ENCODE measurements around the gene TMEM151A. TPM values are rescaled to one million over a fixed set of nuclear protein-coding genes. Genes with fewer than 3 reads are reported as not detected.

TMEM151A gene
- total RNA-seq, 2 experiments from 2014 or later: not detected

DNA sequence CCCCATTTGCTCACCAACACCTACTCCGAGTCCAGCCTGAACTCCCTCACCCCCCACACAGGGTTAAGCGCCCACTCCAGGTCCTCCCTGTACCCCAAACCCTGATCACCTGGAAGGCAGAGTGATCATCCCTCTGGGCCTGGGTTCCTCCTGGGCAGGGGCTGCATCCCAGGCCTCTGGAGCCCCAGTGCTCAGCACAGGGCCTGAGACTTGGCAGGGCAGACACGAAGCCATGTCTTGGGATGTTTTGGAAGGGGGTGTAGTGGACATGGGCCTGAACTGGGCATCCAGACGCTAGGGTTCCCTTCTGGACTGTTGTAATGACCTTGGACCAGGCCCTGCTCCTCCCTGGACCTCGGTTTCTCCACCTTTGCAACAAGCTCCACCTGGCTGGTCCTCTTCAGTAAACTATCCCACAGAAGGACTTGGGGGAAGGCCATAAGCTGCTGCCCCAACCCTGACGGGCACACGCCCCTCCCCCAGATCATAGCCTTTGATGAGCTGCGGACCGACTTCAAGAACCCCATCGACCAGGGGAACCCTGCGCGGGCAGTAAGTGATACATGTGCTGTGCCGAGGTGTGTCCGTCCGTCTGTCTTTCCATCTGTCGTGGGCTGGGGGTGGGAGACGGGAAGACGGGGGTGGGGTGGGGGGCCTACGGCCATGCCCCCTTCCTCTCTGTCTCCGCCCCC, 9.8 kb upstream of the TMEM151A start:
- H3K27me3 Mint-ChIP-seq: peaks cover 14% of the 10 kb centered on the region
- H3K9me3 Mint-ChIP-seq: no peaks in the 10 kb centered on the region
- DNase-seq (no peak), ATAC-seq (ENCODE audit: low read depth) (no peak)
- H3K36me3 Mint-ChIP-seq: peaks cover 3% of the 10 kb centered on the region
- POLR2A ChIA-PET: interaction anchor here (0.9 to 3.8 kb wide), 5 partner anchors 9 to 56 kb away, joined by 3 to 20 read pairs (median 3); partner anchors contain the start of gene RAB1B
- peak overlapping the region; percentile 63 for H3K27ac Mint-ChIP-seq
- no peak overlapping the region for H3K4me3 Mint-ChIP-seq
- H3K4me1 Mint-ChIP-seq: peaks cover 18% of the 10 kb centered on the region

GRCh38 chr11:66282468-66283455, 8.9 kb upstream of the TMEM151A start:
- ATAC-seq (ENCODE audit: low read depth) (peak; percentile 91), DNase-seq (peak; percentile 100)
- Mint-ChIP-seq H3K27me3 (peaks cover 14% of the 10 kb centered on the region), H3K27ac (peak overlapping the region; percentile 63), H3K36me3 (peaks cover 2% of the 10 kb centered on the region), H3K9me3 (no peaks in the 10 kb centered on the region), H3K4me3 (no peak overlapping the region), H3K4me1 (peaks cover 20% of the 10 kb centered on the region)
- POLR2A ChIA-PET: interaction anchor here (0.9 to 3.8 kb wide), 5 partner anchors 10 to 57 kb away, joined by 3 to 20 read pairs (median 3); partner anchors contain the start of gene RAB1B

GRCh38 chr11:66283461-66284105, 8.1 kb upstream of the TMEM151A start:
- POLR2A ChIA-PET: interaction anchor here (1.5 to 3.8 kb wide), 3 partner anchors 11 to 38 kb away, joined by 3 to 20 read pairs (median 10); partner anchors contain the start of gene RAB1B
- H3K36me3 Mint-ChIP-seq: peaks cover 2% of the 10 kb centered on the region
- no peak overlapping the region for H3K4me3 Mint-ChIP-seq
- H3K9me3 Mint-ChIP-seq: no peaks in the 10 kb centered on the region
- ATAC-seq (ENCODE audit: low read depth) (no peak), DNase-seq (no peak)
- H3K27me3 Mint-ChIP-seq: peaks cover 14% of the 10 kb centered on the region
- peak overlapping the region; percentile 48 for H3K27ac Mint-ChIP-seq
- peaks cover 22% of the 10 kb centered on the region for H3K4me1 Mint-ChIP-seq

GRCh38 chr11:66284526-66285078, 7.1 kb upstream of the TMEM151A start:
- no peaks in the 10 kb centered on the region for H3K9me3 Mint-ChIP-seq
- no peak for DNase-seq
- peaks cover 19% of the 10 kb centered on the region for H3K4me1 Mint-ChIP-seq
- H3K27me3 Mint-ChIP-seq: peaks cover 5% of the 10 kb centered on the region
- H3K36me3 Mint-ChIP-seq: peaks cover under 1% of the 10 kb centered on the region
- POLR2A ChIA-PET: no interaction called here
- no peak overlapping the region for H3K4me3 Mint-ChIP-seq
- no peak for ATAC-seq (ENCODE audit: low read depth)
- no peak overlapping the region for H3K27ac Mint-ChIP-seq

DNA sequence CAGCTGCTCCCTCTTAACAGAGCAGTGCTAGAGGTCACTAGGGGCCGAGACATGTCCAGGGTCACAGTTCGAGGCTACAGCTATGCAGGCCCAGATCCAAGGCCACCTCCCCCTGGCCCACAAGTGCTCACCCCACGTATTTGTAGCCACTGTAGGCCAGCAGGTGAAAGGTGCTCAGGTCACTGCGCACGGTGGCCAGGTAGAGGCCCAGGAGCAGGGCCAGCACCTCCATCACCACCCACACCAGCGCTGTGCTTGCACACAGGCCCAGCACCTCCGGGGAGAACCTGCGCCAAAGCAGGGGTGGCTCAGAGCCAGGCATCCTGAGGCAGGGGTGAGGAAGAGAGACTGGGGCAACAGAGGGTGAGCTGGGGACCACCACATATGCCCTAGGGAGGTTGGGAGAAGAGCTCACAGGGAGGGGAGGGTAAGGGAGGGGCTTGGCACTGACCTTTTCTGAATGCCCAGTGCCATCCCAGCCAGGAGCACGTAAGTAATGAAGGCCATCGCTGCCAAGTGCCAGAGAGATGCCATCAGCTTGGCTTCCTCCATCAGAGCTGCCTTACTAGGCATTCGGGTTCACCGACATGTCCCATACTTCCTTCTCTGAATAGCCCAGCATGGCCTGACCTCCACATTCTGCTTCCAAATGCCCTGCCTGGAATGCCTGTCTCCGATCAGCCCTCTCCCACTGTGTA, 6.3 kb upstream of the TMEM151A start:
- POLR2A ChIA-PET: no interaction called here
- ATAC-seq (ENCODE audit: low read depth): no peak
- Mint-ChIP-seq H3K4me1 (peaks cover 26% of the 10 kb centered on the region), H3K4me3 (no peak overlapping the region), H3K27me3 (peaks cover 4% of the 10 kb centered on the region), H3K36me3 (no peaks in the 10 kb centered on the region), H3K27ac (no peak overlapping the region), H3K9me3 (no peaks in the 10 kb centered on the region)
- DNase-seq: no peak

GRCh38 chr11:66286699-66287098, 5.0 kb upstream of the TMEM151A start:
- Mint-ChIP-seq H3K27ac (no peak overlapping the region), H3K4me1 (peaks cover 30% of the 10 kb centered on the region), H3K27me3 (peaks cover 15% of the 10 kb centered on the region), H3K9me3 (no peaks in the 10 kb centered on the region), H3K4me3 (no peak overlapping the region), H3K36me3 (no peaks in the 10 kb centered on the region)
- DNase-seq: no peak
- ATAC-seq (ENCODE audit: low read depth): no peak
- POLR2A ChIA-PET: interaction anchor here (1.2 to 1.6 kb wide), 2 partner anchors 19 to 85 kb away, joined by 3 to 5 read pairs; partner anchors contain the start of genes RAB1B and SLC29A2

- Mint-ChIP-seq H3K36me3 (no peaks in the 10 kb centered on the region), H3K9me3 (no peaks in the 10 kb centered on the region), H3K4me1 (peaks cover 28% of the 10 kb centered on the region), H3K27ac (peak overlapping the region; percentile 65), H3K4me3 (peak overlapping the region; percentile 67), H3K27me3 (peaks cover 16% of the 10 kb centered on the region)
- no peak for ATAC-seq (ENCODE audit: low read depth)
- POLR2A ChIA-PET: interaction anchor here (1.2 to 1.6 kb wide), 2 partner anchors 19 to 85 kb away, joined by 3 to 5 read pairs; partner anchors contain the start of genes RAB1B and SLC29A2
- DNase-seq: no peak
Measured at GRCh38 chr11:66287211-66287888, 4.3 kb upstream of the TMEM151A start.

DNA sequence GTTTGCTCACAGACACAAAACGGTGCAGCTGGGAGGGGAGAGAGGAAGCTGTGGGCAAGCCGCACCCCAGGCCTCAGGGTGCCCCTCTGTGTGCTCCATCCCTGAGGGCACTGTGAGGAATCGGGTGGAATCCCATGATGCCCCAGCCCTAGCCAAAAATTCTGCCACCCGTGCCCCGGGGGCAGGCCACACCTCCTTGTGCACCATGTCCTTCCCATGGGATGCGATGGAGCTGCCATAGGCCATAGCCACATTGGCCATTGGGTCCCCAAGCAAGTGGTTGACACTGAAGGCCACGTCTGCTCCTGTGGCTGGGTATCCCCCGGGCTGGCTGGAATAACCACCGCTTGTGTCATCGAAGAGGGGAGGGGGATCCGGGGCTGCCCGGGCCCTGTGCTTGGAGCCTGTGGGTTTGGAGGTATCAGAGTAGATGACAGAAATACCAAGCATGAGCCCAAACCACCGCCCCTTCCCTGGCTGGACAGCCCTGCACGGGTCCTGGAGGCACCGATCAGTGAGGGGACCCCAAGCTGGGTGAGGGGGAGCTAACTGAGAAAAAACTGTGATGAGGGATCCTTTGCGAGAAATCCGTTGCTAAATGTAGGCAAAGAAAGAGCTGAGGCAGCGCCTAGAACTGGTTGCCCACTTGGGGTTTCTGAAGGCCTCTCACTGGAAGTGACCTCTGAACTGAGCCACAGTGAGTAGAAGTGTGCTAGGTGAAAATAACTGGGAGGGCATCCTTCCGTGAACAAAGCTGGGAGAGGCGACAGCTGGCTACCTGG, 3.6 kb upstream of the TMEM151A start:
- H3K27ac Mint-ChIP-seq: peak overlapping the region; percentile 88
- POLR2A ChIA-PET: interaction anchor here (0.9 to 2.1 kb wide), 9 partner anchors 20 to 84 kb away, joined by 3 to 14 read pairs (median 6); partner anchors contain the start of genes CD248, RIN1 and SLC29A2
- ATAC-seq (ENCODE audit: low read depth) (no peak), DNase-seq (no peak)
- H3K4me1 Mint-ChIP-seq: peaks cover 29% of the 10 kb centered on the region
- no peaks in the 10 kb centered on the region for H3K36me3 Mint-ChIP-seq
- no peaks in the 10 kb centered on the region for H3K9me3 Mint-ChIP-seq
- H3K27me3 Mint-ChIP-seq: peaks cover 23% of the 10 kb centered on the region
- H3K4me3 Mint-ChIP-seq: peak overlapping the region; percentile 93

GRCh38 chr11:66288671-66289547, 2.8 kb upstream of the TMEM151A start, which contains the start of gene YIF1A:
YIF1A (minus strand) TSS chr11:66289143; CDS start chr11:66288985, 158 bp downstream.
- POLR2A ChIA-PET: interaction anchor here (0.7 to 2.1 kb wide), 19 partner anchors 8 to 170 kb away, joined by 3 to 14 read pairs (median 4); partner anchors contain the start of genes BRMS1, CD248, MRPL11 and RIN1
- Mint-ChIP-seq H3K36me3 (no peaks in the 10 kb centered on the region), H3K27me3 (peaks cover 29% of the 10 kb centered on the region), H3K4me1 (peaks cover 27% of the 10 kb centered on the region), H3K27ac (peak within 1 kb of the TSS; percentile 90), H3K4me3 (peak within 1 kb of the TSS; percentile 93), H3K9me3 (no peaks in the 10 kb centered on the region)
- peak; percentile 96 for DNase-seq
- peak; percentile 97 for ATAC-seq (ENCODE audit: low read depth)

DNA sequence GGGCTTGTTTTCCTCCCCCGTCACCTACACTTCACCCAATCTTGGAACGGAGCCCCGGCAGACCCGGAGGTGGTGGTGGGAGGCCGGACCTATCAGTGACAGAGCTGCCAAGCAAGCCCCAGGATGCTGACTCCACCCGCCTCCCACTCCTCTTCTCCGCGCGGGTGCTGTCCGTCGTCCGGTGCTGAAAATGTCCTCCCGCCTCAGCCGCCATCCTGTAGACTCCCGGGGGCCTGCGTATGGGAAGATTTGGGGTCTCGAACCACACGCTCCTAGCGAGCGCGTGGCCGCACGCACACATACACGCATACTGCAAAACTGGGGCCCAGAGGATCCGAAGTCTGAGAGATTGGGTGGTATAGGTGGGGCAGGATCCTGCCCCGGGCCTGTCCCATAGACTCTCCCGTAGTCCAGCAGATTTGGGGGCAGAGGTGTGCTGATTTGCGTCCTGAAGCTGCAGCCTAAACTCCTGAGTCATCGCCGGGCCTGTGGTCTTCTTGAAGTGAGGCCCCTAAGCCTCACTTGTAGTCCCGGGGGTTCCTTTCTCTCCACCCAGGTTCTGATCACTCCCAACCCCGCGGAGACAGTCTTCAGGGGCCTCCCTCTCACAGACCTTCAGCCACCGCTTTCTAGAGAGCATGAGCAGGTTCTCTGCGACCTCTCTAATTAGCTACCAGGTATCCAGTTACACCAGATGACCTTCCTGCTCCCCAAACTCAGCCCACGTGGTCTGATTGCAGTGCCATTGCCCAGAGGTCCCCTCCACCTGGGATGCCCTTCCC, 2.0 kb upstream of the TMEM151A start:
- POLR2A ChIA-PET: interaction anchor here (0.7 to 2.1 kb wide), 17 partner anchors 9 to 171 kb away, joined by 3 to 14 read pairs (median 5); partner anchors contain the start of genes BRMS1, CD248, MRPL11 and RIN1
- no peaks in the 10 kb centered on the region for H3K36me3 Mint-ChIP-seq

More for the DNA sequence above, 2.0 kb upstream of the TMEM151A start:
- Mint-ChIP-seq H3K4me1 (peaks cover 27% of the 10 kb centered on the region), H3K9me3 (no peaks in the 10 kb centered on the region), H3K27me3 (peaks cover 29% of the 10 kb centered on the region), H3K27ac (peak overlapping the region; percentile 90), H3K4me3 (peak overlapping the region; percentile 93)
- peak; percentile 52 for ATAC-seq (ENCODE audit: low read depth)
- peak; percentile 83 for DNase-seq

Data from activated naive CD8-positive, alpha-beta T cell treated with anti-CD3 and anti-CD28 coated beads, Interleukin-2, amount 10 ng/mL, durations not matched to agents 7 days and 5 days (primary cell).